GM18508 (cell line): ENCODE data around the gene ELOB.

Experiments used
- ATAC-seq: cut with Tn5 transposase; IDR thresholded peaks from one replicate; pipeline ENCODE4 v1.9.1; 2021; ENCODE audit warnings: moderate number of reproducible peaks; ENCODE audit not compliant: insufficient read depth, unreplicated experiment

Gene ELOB

DNA sequence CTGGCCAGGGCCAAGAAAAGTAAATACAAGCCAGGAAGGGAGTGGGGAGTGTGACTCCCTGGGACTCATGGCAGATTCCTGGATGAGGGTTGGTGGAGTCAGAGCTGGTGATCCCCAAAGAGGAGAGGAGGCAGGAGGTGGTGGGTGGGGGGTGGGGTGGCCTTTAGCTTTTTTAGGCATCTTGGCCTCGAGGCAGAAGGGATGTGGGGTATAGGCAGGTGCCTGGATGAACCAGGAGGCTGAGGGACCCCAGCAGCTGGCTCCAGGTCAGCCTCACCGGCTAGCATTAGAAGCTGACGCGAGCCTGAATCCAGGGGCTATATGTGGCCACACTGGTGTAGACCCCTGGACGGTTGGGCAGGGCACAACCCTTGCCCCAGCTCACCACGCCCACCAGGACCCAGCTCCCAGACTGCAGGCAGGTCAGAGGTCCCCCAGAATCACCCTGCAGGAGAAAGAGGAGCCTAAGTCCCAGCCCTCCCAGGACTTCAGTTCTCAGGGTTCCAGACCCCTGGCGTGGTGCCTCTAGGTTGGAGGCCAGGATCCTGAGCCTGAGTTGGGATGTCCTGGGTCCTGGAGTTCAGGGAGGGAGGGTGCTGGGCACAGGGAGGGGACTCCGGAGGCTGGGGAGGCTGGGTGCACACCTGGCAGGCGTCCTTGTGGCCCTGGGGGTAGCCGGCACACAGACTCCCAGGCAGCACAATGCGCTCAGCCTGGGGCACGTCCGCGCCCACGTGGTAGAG, 7.4 kb upstream of the ELOB start:
- no peak for ATAC-seq

DNA sequence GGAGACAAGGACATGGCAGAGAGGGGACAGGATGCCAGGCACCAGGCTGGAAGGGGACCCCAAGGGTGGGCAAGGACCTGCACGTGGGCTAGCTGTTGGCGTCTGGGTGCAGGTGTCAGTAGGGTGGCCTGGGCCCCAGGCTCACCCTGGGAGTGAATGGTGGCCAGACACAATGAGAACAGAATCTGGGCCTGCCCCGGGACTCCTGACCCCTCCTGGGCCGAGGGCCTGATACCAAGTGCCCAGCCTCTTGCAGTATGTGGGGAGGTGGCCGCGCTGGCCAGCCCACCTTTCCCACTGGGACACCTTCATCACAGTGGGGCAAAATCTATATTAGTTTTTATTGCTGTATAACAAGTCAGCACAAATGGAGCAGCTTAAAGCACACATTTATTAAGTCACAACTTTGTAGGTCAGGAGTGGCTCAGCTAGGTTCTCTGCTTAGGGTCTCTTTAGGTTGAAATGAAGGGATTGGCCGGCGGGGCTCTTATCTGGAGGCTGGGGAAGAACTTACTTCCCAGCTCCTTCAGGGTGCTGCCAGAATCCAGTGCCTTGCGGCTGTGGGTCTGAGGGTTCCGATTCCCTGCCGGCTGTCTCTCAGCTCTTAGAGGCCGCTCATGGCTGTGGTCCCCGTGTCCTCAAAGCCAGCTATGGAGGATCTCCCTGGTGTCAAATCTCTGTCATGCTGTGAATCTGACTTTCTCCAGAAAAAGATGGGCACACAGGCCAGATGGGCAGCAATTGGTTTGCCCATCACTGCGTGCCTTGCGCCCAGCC, 6.7 kb upstream of the ELOB start:
- no peak for ATAC-seq

DNA sequence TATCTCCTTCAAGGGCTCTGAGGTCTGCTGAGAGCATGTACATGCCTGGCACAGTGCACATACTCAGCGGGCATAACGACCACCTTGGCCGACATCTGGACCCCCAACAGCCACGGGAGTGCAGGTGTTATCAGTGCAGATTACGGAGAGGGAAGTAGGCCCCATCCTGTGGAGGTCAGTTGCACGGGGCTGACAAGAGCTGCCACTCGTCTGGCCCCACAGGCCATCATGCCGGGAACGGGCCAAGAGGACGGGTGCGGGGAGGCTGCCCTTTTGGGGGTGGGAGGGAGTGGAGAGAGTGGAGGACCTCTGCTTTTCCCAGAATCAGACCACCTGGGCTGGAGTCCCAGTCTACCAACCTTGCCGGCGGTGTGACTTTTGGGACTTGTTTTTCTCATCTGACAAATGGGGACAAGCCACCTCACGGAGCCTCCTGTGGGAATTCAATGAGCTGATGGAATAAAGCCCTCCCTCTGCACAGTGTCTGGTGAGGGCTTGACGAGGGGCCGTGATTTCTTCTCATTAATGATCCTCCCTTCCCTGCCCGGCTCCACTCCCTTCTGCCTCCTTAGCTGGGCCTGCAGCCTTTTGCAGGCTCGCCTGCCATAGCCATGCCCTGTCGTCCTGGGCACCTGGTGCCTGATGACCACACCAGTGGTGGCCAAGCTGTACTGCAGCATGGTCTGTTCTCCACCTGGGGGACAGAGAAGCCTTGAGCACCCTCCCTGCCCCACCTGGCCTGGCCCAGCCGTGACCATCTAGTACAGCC, 5.7 kb upstream of the ELOB start:
- ATAC-seq: no peak

DNA sequence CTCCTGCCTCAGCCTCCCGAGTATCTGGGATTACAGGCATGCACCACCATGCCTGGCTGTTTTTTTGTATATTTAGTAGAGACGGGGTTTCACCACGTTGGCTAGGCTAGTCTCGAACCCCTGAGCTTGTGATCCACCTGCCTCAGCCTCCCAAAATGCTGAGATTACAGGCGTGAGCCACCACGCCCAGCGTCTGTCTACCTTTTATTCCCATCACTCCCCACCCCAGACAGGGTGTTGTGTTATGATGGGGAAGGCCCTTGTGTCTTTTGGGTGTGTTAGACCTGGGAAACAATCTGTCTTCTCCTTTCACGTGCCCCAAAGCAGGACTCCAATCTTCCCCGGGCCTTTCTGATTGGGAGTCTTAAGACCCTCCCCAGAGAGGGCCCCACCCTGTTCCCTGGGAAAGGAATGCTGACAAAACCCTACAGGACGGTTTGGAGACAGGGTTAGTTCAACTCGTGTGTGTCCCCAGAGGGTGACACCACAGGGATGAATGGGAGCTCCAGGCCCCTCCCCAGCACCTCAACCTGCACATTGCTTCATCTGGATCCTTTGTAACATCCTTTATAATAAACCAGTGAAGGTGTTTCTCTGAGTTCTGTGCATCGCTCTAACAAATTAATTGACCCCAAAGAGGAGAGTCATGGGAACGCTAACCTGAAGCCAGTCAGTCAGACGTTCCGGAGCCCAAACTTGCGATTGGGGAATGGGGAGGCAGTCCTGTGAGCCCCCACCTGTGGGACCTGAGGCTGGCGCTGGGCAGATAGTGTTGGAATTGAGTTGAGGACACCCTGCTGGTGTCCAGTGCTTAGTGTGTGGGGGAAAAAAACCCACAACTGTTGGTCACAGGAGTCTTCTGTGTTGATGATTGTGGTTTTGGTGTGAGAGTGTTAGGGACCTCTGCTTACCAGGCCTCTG, 3.2 kb upstream of the ELOB start:
- ATAC-seq: no peak

DNA sequence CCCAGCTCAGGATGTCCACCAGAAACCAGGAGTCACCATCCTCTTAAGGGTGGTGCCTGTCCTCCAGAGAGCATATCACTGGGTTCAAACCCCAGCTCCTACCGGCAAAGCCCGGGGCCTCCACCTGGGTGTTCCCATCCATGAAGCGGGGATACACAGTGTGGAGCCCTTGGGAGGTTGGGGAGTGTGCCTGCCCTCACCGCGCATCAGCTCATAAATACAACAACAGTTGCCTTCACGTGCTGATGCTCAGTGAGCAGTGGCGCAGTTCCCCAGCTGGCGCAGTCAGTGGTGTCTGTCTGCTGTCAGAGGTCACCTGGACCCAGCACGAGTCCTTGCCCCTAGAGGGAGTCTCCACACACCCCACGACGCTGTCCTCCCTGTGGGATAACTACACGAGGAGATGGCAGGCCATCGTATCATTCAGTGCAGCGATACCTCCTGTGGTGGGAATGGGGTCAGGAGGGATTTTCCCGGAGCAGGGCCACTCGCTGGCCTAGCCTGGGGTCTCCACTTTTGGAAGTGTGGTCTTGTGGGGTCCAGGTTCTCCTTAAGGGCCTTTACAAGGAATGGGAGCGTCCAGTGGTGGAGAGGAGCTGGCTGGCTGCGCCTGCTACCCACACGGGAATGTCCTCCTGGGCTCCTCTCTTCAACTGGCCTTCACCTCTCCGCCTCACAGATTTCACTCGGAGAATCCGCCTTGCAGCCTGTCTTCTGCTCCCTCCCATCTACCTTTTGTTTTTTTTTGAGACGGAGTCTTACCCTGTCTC, 2.3 kb upstream of the ELOB start:
- no peak for ATAC-seq

DNA sequence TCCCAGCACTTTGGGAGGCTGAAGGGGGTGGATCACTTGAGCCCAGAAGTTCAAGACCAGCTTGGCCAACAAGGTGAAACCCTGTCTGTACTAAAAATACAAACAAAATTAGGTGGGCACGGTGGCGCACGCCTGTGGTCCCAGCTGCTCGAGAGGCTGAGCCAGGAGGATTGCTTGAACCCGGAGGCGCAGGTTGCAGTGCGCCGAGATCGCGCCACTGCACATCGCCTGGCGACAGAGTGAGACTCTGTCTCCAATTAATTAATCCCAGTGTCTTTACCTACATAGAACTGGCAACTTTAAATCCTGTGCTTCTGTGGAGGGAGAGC, 1.5 kb upstream of the ELOB start:
- no peak for ATAC-seq

- ATAC-seq: no peak
Observed at GRCh38 chr16:2777903-2778629, 986 bp upstream of the ELOB start.

DNA sequence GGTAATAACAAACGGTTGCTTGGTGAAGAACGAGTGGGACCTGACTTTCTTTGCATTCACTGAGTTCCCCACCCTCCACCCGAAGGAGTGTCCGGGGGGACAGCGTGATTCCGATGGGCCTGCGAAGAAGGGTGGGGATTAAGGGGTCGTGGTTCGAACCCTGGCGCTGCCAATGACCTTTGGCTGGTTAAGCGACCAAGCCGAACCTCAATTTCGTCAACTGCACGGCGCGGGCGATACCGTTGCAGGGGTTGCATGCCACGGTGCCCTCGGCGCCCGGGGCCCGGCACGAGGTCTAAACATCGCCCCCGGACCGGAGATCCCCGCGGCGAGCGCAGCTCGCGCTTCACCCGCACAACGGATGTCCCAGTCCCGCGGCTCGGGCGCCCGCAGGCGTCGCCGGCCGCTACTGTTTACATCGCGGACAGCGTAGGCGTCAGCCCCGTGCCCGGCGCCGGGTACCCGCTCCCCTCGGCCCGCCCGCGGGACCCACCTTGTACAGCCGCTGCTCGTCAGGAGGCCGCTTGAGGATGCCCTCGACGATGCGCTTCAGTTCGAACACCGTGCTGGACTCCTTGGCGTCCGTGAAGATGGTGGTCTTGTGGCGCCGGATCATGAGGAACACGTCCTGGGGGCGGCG, 460 bp downstream of the ELOB start:
- ATAC-seq: no peak

GRCh38 chr16:2775765-2776499, 1.1 kb downstream of the ELOB start:
- no peak for ATAC-seq

DNA sequence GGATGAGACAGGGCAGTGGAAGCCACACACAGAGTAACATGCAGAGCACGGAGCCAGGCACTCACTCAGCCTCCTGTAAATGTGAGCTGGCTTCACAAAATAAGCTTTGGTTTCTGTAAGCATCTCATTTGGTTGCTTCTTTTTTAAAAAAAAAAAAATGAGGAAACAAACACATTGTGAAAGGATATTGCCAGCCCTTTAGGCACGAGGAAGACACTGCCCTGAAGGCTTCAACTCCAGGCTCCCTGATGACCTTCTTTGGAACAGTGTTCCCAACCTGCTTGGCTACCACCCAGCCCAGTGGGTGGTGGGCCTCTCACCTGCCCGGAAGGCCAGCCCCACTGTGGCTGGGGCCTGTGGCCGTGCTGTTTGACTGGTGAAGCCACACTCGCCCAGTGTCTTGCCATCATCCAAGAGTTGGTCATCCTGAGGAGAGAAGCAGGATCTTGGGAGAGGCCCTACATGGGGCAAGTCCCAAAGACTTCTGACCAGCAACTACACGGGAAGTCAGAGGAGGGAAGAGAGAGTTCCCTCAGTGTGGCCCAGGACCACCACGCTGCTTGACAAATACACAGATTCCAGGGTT, 1.9 kb downstream of the ELOB start:
- no peak for ATAC-seq

GRCh38 chr16:2774161-2774891, 2.8 kb downstream of the ELOB start:
- no peak for ATAC-seq

GRCh38 chr16:2773188-2773968, 3.7 kb downstream of the ELOB start:
- ATAC-seq: no peak

GRCh38 chr16:2771496-2772402, 5.3 kb downstream of the ELOB start:
- ATAC-seq: no peak

GRCh38 chr16:2770057-2770951, 6.8 kb downstream of the ELOB start:
- ATAC-seq: no peak
